ENCODE measurements around the gene TTLL1.

The TTLL1 gene

DNA sequence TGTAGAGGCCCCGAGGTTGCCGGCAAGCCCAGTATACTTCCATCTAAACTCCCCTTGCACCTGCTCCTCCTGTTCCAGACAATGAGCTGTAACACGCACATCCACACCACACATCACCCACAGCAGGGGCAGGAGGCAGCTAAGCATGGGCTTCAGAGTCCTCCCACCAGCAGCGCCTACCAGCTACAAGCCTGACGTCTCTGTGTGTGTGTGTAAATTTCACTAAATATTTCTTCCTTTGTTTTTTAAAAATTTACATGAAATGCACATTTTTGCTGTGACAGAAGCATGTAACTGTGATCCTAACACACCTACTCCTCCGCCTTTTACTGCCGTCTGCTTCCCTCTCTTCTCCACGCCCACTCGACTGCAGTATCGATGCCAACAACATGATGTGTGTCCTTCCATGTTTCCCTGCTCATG is 44.9 kb downstream of the TTLL1 start:
- Histone ChIP-seq H3K36me3 (ENCODE audit: control insufficient read depth, low read length) (no peaks in the 10 kb centered on the region), H3K4me2 (ENCODE audit: low read length) (no peak overlapping the region), H3K9me3 (ENCODE audit: control insufficient read depth, insufficient read depth, low read length) (no peaks in the 10 kb centered on the region), H3K4me3 (ENCODE audit: low read length) (no peak overlapping the region), H3K27ac (ENCODE audit: low read depth, low read length) (no peak overlapping the region), H3K27me3 (ENCODE audit: control insufficient read depth, low read length) (no peaks in the 10 kb centered on the region), H3K4me1 (ENCODE audit: control insufficient read depth, low read length) (no peaks in the 10 kb centered on the region), H3F3A (ENCODE audit: control insufficient read depth, insufficient read depth) (no peaks in the 10 kb centered on the region), H4K20me1 (ENCODE audit: control insufficient read depth, insufficient read depth, low read depth, low read length) (no peaks in the 10 kb centered on the region), H3K79me2 (ENCODE audit: control insufficient read depth, low read length) (no peaks in the 10 kb centered on the region), H3K9me2 (replicated peaks; ENCODE audit: control insufficient read depth, low read length) (no peaks in the 10 kb centered on the region)
- TF ChIP-seq EZH2phosphoT487 (IDR thresholded peaks at IDR 0.05; ENCODE audit: borderline replicate concordance, low read length): no peak
- TF ChIP-seq, protein P1, sequence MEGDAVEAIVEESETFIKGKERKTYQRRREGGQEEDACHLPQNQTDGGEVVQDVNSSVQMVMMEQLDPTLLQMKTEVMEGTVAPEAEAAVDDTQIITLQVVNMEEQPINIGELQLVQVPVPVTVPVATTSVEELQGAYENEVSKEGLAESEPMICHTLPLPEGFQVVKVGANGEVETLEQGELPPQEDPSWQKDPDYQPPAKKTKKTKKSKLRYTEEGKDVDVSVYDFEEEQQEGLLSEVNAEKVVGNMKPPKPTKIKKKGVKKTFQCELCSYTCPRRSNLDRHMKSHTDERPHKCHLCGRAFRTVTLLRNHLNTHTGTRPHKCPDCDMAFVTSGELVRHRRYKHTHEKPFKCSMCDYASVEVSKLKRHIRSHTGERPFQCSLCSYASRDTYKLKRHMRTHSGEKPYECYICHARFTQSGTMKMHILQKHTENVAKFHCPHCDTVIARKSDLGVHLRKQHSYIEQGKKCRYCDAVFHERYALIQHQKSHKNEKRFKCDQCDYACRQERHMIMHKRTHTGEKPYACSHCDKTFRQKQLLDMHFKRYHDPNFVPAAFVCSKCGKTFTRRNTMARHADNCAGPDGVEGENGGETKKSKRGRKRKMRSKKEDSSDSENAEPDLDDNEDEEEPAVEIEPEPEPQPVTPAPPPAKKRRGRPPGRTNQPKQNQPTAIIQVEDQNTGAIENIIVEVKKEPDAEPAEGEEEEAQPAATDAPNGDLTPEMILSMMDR (IDR thresholded peaks at IDR 0.05; ENCODE audit: low read depth, low read length, poor library complexity, severe bottlenecking): no peak

DNA sequence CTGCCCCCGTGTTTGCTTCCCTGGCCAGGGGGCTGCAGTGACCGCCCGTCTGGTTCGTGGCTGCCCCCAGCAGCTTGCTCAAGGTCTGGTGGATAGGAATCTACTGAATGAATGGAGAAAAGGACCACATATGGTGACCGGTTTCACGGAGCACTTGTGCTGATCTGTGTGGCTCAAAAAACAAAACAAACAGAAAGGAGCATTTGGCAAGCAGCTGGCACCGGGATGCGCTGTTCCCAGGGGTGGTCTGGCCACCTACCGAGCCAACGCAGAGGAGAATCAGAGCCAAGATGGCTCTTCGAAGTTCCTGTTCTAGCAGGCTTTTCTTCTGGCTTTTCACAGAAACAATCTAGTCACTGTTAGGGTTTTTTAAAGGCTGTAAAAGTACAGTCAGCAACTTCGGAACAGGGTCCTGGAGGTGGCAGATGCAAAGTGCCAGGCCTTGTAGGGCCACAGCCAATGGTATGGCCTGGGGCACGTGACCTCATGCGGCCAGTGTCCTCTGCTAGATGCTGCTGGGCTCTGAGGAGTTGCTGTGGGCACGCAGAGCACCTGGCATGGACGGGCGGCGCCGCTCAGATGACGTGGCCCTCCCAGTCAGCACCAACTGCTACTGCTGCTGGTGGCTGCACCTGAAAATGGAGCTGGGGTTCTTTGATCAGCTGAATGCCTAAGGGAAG is 47.0 kb downstream of the TTLL1 start:
- Histone ChIP-seq H3K4me3 (ENCODE audit: low read length) (no peak overlapping the region), H3K36me3 (ENCODE audit: control insufficient read depth, low read length) (no peaks in the 10 kb centered on the region), H3K9me3 (ENCODE audit: control insufficient read depth, insufficient read depth, low read length) (no peaks in the 10 kb centered on the region), H3K79me2 (ENCODE audit: control insufficient read depth, low read length) (no peaks in the 10 kb centered on the region), H3K27ac (ENCODE audit: low read depth, low read length) (no peak overlapping the region), H3K4me1 (ENCODE audit: control insufficient read depth, low read length) (no peaks in the 10 kb centered on the region), H4K20me1 (ENCODE audit: control insufficient read depth, insufficient read depth, low read depth, low read length) (no peaks in the 10 kb centered on the region), H3K27me3 (ENCODE audit: control insufficient read depth, low read length) (no peaks in the 10 kb centered on the region), H3F3A (ENCODE audit: control insufficient read depth, insufficient read depth) (no peaks in the 10 kb centered on the region), H3K9me2 (replicated peaks; ENCODE audit: control insufficient read depth, low read length) (no peaks in the 10 kb centered on the region), H3K4me2 (ENCODE audit: low read length) (no peak overlapping the region)
- no peak for TF ChIP-seq EZH2phosphoT487 (IDR thresholded peaks at IDR 0.05; ENCODE audit: borderline replicate concordance, low read length)
- TF ChIP-seq, protein P1 (IDR thresholded peaks at IDR 0.05; ENCODE audit: low read depth, low read length, poor library complexity, severe bottlenecking): no peak

DNA sequence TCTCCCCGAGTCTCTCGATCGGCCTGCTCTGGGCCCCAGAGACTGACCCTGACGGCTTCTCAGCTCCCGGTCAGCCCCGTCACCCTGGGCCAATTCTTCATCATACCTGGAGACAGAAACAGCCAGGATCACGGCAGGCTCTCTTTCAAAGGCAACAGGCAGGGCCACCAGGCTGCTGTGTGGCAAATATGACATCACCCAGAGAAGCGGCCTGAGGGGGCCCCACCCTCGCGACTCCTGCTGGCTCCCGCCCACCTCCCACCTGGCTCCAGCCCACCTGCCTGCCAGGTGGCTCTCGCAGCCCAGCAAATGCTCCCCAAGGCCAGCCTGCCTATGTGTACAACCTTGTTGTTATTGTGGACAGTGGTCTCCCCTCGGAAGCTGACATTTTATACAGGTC is 49.4 kb downstream of the TTLL1 start:
- TF ChIP-seq, protein P1 (IDR thresholded peaks at IDR 0.05; ENCODE audit: low read depth, low read length, poor library complexity, severe bottlenecking): no peak
- no peak for TF ChIP-seq EZH2phosphoT487 (IDR thresholded peaks at IDR 0.05; ENCODE audit: borderline replicate concordance, low read length)
- Histone ChIP-seq H3K27ac (ENCODE audit: low read depth, low read length) (no peak overlapping the region), H3K4me1 (ENCODE audit: control insufficient read depth, low read length) (no peaks in the 10 kb centered on the region), H3K4me3 (ENCODE audit: low read length) (no peak overlapping the region), H4K20me1 (ENCODE audit: control insufficient read depth, insufficient read depth, low read depth, low read length) (no peaks in the 10 kb centered on the region), H3K4me2 (ENCODE audit: low read length) (no peak overlapping the region), H3K36me3 (ENCODE audit: control insufficient read depth, low read length) (no peaks in the 10 kb centered on the region), H3K9me2 (replicated peaks; ENCODE audit: control insufficient read depth, low read length) (no peaks in the 10 kb centered on the region), H3K27me3 (ENCODE audit: control insufficient read depth, low read length) (no peaks in the 10 kb centered on the region), H3K79me2 (ENCODE audit: control insufficient read depth, low read length) (no peaks in the 10 kb centered on the region), H3F3A (ENCODE audit: control insufficient read depth, insufficient read depth) (no peaks in the 10 kb centered on the region), H3K9me3 (ENCODE audit: control insufficient read depth, insufficient read depth, low read length) (no peaks in the 10 kb centered on the region)

Measured in DOHH2 (cell line).